NCI-H526 (cell line): ENCODE measurements around the gene CUEDC2.

Experiments used
- DNase-seq, 2 experiments: peaks; one replicate each; lab custom pipeline; 2025; lab: John Stamatoyannopoulos, UW

Gene CUEDC2

DNA sequence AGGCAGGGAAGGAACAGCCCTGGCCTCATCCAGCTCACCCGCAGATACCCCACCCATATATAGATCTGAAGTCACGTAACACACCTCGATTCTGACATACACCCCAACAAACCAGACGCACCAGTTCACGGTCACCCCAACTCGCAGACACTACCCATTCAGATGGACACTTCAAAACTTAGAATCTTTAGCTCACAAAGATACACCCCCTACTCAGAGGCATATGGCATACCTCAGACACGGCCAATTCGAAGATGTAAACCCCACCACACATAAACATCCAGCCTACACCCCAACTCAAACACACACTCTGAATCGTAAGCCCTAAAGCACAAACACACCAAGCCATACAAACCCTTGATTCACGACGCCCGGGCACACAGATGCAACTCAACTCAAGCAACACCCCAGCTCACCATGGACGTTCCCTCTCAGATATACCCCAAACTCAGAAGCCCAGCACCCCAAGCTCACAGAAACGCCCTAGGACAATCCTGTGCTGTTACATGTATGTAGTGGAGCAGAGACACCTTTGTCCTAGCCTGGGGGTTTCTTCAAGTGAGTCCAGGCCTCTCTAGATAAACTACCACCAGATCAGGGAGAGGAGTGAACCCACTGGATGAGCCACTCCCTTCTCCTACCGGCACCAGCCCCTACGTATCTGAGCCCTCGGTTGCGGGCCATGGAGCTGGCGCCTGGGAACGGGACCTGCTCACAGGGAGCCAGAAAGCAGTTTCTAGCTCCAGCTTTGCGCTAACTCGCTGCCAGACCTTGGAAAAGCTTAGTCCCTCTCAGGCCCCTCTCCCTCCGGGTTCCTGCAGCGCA lies 22.6 kb downstream of the CUEDC2 start:
- DNase-seq, result peak in 1 of 2 experiments; percentile 22

DNA sequence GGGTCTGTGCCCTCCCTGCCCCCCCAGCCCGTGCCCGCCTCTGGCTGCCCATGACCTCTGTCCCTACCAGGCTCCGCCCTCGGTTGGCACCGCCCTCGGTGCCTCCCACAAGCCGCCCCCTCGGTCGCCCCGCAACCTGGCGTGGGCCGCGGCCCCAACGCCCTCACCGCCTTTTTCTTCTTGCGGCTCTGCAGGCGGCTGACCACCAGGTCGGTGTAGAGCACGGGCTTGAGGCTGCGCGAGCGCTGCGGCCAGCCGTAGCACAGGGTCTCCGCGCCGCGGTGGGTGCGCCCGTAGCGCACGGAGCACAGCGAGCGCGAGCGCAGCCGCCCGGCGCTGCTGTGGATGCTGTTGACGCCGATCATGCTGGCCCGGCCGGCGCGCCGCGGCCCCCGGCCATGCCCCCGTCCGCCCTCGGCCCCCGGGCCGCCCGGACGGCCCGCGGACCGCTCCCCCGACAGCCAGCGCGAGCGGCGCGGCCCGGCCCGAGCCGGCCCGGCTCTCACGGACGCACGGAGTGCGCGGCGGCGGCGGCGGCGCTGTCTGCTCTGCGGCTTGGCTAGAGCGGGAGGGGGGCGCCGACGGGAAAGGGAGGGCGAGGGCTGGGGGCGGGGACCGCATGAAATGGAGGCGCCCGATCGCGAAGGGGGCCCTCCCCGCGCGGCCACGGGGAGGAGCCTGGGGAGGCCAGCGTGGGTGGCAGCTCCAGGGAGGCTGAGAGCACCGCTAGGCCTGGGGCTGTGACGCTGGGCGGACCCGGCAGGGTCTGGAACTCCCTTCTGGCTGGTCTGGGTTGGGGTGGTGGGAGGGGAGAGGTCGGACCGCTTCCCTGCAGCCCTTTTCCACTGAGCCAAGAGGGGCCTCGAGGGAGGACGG lies 23.4 kb downstream of the CUEDC2 start:
- DNase-seq, result peak in 1 of 2 experiments; percentile 35

DNA sequence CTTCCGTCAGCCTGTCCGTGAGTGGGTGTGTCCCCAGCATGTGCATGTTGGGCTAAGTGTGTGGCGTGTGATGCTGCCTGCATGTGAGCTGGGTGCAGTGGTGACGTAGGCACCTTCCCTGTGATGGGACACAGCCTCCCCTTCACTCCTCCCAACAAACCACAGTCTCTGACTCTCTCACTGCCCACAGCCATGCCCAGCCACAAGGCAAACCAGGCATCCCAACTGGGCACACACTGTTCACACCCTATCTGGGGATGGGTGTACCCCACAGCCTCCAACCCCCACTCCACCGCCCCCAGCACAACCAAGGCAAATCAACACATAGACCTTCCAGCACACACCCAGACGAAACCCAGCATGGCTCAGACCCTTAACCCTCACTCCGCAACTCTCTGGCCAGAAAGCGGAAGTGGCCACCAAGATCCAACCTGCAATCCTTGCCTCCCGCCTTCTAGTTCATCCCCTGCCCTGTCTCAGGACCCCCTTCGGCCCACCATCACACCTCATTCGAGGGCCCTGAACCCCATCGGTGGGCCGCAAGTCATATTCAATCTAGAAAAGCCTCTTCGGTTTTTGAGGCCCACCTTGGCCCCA lies 24.1 kb downstream of the CUEDC2 start:
- no peak for DNase-seq

DNA sequence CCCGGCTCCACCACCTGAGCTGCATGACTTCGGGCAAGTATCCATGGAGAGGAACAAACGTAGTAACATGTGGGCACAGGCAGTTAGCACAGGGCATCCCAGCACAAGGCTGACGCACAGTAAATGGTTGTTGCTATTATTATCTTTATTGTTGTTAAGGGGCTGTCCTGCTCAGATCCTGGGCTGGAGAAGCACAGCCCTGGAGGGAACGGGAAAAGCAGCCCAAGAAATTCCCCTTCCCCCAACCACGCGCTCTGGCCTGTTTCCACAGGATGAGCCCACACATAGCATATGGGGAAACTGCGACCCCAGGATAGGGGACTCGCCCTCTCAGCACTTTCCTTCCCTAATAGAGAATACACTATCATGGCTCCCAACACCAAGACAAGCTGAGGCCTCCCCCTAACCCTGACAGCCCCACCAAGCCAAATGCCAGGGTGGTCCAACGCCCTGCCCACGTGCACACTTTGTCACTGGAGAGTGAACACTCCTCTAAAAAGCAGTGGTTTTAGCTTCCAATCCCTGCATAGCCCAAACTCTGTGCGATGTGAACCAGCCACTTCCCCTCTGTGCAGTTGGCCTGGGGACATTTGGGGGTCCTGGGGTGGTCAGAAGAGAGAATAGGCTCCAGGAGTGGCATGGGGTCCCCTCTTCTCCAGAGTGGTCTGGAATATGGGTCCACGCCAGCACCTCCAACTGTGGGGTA lies 24.8 kb downstream of the CUEDC2 start:
- no peak for DNase-seq

DNA sequence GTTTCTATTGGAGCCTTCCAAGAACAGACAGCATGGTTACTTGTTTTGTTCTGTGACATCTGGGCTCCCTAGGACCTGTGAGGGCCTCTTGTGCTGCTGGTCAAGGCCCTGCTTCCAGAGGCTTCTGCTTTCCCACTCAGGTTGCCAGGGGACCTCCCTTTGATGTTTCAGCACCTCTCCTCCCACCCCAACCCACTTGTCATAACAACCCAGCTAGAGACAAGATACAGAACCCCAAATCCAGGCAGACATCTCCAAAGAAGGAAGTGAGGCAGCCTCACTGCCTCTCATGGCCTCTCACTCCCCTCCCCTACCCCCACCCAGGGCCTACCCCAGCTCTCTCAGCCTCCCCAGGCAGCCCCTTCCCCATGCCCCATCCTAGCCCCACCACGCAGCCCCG lies 25.6 kb downstream of the CUEDC2 start:
- no peak for DNase-seq

DNA sequence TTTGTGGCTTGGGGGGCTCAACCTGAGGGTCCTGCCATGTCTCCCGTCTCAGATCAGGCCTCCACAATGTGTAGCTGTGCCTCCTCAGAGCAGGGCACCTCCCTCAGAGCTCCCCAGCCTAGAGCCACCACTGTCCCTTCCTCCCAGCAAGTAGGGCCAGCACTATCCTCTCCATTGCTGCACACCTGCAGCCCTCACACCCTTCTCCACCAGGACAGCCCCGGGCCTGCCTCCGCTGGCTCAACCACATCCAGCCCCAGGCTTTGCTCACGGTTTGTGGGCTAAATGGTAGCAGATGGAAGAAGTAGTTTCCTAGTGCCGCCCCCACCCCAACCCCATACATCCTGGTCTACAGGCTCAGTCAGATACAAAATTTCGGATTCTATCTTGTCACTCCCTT lies 26.7 kb downstream of the CUEDC2 start:
- DNase-seq, result no peak

DNA sequence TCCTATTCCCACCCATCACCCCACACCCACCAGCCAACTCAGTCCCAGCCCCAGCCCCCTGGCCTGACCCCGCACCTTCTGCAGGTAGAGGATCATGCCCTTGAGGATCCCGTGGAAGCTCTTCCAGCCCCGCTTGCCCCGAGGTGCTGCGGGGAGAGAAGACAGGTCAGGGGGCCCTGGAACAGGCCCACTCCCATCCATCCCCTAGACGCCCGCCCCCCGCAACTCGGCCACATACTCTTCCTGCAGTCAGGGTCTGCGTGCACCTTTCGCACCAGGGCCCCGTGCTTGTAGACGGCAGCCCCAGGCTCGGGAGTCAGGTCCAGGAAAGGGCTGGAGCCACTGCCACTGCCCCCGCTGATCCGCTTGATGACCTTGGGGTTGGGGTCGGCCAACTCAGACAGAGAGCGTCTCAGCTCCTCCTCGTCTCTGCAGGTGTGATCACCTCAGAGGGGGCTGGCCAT lies 27.2 kb downstream of the CUEDC2 start:
- DNase-seq, result no peak

DNA sequence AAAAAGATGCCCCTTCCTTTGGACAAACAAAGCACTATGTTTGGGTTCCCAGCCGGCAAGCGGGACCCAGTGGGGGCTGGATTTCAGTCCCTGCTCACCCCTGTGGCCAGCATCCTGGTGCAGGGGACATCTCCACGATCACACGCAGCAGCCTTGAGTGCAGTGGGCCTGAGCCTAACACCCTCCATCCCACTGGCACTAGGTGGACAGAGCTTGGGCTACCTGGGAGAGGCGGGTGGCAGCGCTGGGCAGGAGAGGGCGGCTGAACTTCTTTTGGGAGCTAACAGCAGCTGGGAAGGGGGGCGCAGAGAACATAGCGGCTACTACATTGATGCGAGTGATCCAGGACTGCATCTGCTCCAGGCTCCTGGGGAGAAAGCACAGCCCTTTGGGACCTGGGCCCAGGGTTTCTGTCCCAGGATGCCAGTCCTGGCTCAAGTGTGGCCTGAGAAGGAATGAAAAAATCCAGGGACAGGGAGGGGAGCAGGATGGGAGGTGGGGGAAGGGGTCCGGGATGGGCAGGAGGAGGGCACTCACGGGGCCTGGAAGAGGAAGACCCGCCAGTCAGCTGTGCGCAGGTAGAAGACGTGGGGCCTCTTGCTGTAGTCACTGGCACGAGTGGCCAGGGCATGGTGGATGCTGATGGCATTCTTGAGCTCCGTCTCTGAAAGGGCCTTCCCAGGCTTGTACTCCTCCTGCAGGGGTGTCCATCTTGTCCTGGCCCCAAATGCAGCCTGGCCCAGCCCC lies 27.8 kb downstream of the CUEDC2 start:
- DNase-seq, result no peak

DNA sequence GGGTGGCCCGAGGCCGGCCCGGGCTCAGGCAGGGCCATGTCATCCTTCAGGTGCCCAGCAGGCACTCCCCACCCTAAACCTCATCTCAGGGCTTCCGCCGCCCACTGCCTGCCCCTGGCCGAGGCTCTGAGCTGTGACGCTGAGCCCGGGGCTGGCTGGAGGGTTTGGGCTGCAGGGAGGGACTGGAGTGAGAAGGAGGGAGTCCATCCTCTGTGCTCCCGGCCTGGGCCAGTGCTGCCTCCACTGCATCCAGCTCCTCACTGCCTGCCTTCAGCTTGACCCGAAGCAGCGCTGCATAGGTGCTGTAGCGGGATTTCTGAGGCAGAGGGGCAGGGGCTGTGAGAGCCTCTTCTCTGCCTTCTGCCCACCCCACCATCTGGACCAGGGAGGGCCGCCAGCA lies 29.3 kb downstream of the CUEDC2 start:
- DNase-seq, result no peak

DNA sequence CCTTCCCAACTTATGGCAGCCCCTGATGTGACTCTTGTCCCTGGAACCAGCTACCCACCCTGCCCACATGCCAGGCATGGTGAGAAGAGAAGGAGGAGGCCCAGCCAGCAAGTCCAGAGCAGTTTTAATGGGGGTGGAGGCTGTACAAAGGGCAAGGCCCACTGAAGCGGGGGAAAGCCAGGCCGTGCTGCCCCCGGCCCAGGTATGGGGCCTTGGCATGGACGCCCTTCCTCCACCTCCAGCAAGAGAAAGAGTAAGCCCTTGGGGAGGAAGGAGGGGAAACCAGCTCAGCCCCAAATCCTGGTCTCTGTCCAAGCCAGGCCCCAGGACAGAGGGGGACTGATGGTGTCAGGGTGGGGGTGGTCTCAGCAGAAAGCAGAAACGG lies 29.9 kb downstream of the CUEDC2 start:
- DNase-seq, result no peak

DNA sequence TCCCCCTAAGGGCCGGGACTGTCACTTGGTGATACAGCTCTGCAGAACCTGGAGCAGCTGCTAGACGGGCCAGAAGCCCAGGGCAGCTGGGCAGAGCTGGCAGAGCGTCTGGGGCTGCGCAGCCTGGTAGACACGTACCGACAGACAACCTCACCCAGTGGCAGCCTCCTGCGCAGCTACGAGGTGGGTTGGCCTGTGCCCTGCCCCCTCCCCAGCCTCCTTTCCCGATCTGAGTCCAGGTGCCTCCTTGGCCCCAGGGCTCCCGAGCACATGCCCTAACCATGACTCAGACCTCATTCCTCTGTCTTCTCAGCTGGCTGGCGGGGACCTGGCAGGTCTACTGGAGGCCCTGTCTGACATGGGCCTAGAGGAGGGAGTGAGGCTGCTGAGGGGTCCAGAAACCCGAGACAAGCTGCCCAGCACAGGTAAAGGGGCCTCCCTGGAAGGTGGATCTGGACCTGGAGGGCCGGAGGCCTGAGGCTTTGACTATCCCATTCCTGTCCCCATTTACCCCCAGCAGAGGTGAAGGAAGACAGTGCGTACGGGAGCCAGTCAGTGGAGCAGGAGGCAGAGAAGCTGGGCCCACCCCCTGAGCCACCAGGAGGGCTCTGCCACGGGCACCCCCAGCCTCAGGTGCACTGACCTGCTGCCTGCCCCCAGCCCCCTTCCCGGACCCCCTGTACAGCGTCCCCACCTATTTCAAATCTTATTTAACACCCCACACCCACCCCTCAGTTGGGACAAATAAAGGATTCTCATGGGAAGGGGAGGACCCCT lies 30.5 kb downstream of the CUEDC2 start:
- DNase-seq, result no peak

DNA sequence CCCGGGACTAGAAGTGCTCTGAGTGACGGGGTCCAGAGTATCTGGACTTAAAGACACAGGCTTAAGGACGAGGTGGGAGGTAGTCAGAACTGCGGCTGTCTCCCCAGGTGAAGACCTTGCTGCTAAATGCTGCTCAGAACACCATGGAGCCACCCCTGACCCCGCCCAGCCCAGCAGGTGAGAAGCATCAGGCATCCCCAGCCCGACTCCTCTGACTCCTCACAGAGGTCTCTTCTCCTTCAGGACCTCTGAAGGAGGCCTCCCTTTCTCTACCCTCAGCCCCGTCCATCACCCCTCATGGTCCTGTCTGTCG lies 31.1 kb downstream of the CUEDC2 start:
- DNase-seq, result no peak

DNA sequence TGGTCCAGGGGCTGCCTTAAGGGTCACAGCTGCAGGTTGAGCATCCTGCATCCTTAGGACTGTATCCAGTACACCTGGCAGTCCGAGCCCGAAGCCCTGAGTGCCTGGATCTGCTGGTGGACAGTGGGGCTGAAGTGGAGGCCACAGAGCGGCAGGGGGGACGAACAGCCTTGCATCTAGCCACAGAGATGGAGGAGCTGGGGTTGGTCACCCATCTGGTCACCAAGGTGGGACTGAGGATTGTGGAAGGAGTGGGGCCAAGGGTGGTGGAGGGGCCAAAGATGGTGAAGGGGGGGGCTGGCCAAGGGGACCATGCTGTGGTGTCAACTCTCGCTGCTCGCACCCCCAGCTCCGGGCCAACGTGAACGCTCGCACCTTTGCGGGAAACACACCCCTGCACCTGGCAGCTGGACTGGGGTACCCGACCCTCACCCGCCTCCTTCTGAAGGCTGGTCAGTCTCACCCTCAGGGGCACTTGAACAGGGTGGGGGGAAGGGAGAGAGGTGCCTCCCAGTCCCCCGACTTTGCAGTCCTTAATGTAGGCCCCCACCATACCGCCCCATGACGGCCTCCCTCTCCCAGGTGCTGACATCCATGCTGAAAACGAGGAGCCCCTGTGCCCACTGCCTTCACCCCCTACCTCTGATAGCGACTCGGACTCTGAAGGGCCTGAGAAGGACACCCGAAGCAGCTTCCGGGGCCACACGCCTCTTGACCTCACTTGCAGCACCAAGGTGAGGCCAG lies 31.6 kb downstream of the CUEDC2 start:
- no peak for DNase-seq

DNA sequence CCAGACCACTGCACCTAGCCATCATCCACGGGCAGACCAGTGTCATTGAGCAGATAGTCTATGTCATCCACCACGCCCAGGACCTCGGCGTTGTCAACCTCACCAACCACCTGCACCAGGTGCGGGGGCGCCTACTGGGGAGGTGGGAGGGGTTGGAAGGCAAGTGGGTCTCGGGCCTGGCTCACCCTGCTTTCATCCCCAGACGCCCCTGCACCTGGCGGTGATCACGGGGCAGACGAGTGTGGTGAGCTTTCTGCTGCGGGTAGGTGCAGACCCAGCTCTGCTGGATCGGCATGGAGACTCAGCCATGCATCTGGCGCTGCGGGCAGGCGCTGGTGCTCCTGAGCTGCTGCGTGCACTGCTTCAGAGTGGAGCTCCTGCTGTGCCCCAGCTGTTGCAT lies 32.3 kb downstream of the CUEDC2 start:
- no peak for DNase-seq

DNA sequence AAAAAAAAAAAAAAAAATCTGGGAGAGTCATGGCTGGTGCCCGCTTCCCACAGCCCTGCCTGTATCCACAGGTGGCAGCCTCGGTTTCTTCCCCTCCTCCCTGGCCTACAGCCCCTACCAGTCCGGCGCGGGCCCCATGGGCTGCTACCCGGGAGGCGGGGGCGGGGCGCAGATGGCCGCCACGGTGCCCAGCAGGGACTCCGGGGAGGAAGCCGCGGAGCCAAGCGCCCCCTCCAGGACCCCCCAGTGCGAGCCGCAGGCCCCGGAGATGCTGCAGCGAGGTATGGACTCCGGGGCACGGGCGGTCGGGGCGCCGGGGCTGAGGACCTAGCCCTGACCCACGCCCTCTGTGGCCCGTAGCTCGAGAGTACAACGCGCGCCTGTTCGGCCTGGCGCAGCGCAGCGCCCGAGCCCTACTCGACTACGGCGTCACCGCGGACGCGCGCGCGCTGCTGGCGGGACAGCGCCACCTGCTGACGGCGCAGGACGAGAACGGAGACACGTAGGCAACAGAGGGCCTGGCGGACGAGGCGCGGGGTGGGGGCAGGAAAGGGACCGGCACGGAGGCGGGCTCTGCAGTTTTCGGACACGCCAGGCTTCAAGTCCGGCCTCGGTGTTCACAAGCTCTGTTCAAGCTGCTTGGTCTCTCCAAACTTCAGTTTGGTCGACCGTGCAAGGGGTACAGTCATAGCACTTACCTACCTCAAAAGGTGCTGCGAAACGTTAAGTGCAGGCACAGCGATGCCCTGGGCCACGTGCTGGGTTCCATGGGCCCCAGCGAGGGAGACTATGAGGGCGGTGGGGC lies 33.0 kb downstream of the CUEDC2 start:
- peak; percentile 54 to 86 for DNase-seq

DNA sequence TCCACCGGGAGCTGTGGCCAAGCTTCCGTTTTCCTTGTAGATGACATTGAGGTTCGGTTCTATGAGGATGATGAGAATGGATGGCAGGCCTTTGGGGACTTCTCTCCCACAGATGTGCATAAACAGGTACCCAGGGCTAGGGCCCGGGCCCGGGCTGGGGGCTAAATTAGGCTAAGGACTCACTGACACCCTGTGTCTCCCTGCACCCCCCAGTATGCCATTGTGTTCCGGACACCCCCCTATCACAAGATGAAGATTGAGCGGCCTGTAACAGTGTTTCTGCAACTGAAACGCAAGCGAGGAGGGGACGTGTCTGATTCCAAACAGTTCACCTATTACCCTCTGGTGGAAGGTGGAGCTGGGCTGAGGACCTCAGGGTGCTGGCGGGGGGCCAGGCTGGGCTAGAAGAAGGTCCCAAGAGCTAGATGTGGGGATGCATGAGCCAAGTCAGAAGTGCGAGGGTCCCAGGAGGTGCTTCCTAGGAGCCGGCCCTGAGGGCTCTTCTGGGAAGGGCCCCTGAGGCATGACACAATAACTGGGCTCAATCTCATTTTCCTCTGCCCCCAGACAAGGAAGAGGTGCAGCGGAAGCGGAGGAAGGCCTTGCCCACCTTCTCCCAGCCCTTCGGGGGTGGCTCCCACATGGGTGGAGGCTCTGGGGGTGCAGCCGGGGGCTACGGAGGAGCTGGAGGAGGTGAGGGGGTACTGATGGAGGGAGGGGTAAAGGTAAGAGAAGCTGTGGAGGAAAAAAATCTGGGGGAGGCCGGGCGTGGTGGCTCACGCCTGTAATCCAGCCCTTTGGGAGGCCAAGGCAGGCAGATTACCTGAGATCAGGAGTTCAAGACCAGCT lies 34.0 kb downstream of the CUEDC2 start:
- no peak for DNase-seq

DNA sequence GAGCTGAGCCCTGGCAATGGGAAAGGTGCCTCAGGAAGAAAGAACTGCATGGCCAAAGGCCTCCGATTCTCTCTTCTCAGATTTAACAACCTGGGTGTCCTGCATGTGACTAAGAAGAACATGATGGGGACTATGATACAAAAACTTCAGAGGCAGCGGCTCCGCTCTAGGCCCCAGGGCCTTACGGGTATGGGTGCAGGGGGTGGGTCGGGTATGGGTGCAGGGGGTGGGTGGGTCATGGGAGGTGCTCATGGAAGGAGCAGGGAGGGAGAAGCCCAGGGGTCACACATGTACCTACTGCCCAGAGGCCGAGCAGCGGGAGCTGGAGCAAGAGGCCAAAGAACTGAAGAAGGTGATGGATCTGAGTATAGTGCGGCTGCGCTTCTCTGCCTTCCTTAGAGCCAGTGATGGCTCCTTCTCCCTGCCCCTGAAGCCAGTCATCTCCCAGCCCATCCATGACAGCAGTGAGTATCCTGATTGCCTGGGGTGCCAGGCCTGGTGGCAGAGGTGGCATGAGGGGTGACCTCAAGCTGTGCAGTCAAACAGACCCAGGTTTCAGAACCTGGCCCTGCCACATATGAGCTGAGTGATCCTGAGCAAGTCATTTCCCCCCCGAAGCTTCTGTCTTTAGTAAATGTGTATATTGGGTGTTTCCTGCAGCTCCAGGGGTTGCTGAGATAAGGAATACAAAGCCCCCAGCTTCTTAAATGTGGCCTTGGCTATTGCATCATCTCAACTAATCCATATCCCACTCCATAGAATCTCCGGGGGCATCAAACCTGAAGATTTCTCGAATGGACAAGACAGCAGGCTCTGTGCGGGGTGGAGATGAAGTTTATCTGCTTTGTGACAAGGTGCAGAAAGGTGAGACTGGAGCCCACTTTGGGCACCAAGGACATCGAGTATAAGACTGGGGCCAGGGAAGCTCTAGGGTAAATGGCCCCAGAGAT lies 34.9 kb downstream of the CUEDC2 start:
- no peak for DNase-seq
